NCI-H2029 treated with DMSO at 0.1 percent for 48 hours (cell line): ENCODE measurements around the gene CALU.

Source experiments
- DNase-seq: peaks from one replicate; lab custom pipeline; 2025; lab: John Stamatoyannopoulos, UW

Gene CALU

GRCh38 chr7:128811631-128812430 is 72.7 kb downstream of the CALU start:
- no peak for DNase-seq

GRCh38 chr7:128812514-128813168 is 73.5 kb downstream of the CALU start:
- no peak for DNase-seq

- no peak for DNase-seq
Observed at GRCh38 chr7:128814499-128814898, 75.3 kb downstream of the CALU start.

- DNase-seq: no peak
Observed at GRCh38 chr7:128815289-128815942, 76.3 kb downstream of the CALU start.

- DNase-seq: no peak
Observed at GRCh38 chr7:128818694-128819093, 79.5 kb downstream of the CALU start.
